ENCODE measurements around the gene SLC38A10. TPM values are rescaled to one million over a fixed set of nuclear protein-coding genes. Genes with fewer than 3 reads are reported as not detected.

SLC38A10 gene
- total and polyA plus RNA-seq, 2 of the 13 experiments (the other 11 are each of a cell fraction or from before 2014, with no cell fraction given) = 23.4 to 55.8 TPM

- peak; percentile 61; the same call in 1 of the 2 replicates for TF ChIP-seq HNF1B (CRISPR knock-in tag; IDR thresholded peaks at IDR 0.05)
- peak; percentile 10; the same call in 1 of the 2 replicates for TF ChIP-seq MIER2 (CRISPR knock-in tag; IDR thresholded peaks at IDR 0.05)
- no peak for TF ChIP-seq ZFP41 (CRISPR knock-in tag; IDR thresholded peaks at IDR 0.05; ENCODE audit: borderline replicate concordance)
- 0 out of 2 replicates have a peak, but pooled peaks have one; percentile 27 for TF ChIP-seq SSRP1 (CRISPR knock-in tag; IDR thresholded peaks at IDR 0.05)
- TF ChIP-seq KDM2A (CRISPR knock-in tag; IDR thresholded peaks at IDR 0.05; ENCODE audit: borderline replicate concordance, low read depth) = peak; percentile 66; the same call in 1 of the 2 replicates
- peak; percentile 66 for TF ChIP-seq AGO1 (IDR thresholded peaks at IDR 0.05; ENCODE audit: low read depth, low read length, poor library complexity, severe bottlenecking)
- peak; percentile 37; the same call in 1 of the 2 replicates for TF ChIP-seq ZNF12 (CRISPR knock-in tag; IDR thresholded peaks at IDR 0.05)
- no peak for TF ChIP-seq ZNF317 (CRISPR knock-in tag; IDR thresholded peaks at IDR 0.05)
- peak; percentile 90 for TF ChIP-seq XRCC5 (optimal IDR thresholded peaks at IDR 0.05; ENCODE audit: low read length)
- 0 out of 2 replicates have a peak, but pooled peaks have one; percentile 5 for TF ChIP-seq BHLHE40 (IDR thresholded peaks at IDR 0.05; ENCODE audit: low read length)
- TF ChIP-seq HNF4G (IDR thresholded peaks at IDR 0.05; ENCODE audit: borderline replicate concordance, low read depth, low read length) = no peak
- TF ChIP-seq HNF4G (CRISPR knock-in tag; IDR thresholded peaks at IDR 0.05; ENCODE audit: borderline replicate concordance, low read depth) = no peak
- TF ChIP-seq, protein P1, sequence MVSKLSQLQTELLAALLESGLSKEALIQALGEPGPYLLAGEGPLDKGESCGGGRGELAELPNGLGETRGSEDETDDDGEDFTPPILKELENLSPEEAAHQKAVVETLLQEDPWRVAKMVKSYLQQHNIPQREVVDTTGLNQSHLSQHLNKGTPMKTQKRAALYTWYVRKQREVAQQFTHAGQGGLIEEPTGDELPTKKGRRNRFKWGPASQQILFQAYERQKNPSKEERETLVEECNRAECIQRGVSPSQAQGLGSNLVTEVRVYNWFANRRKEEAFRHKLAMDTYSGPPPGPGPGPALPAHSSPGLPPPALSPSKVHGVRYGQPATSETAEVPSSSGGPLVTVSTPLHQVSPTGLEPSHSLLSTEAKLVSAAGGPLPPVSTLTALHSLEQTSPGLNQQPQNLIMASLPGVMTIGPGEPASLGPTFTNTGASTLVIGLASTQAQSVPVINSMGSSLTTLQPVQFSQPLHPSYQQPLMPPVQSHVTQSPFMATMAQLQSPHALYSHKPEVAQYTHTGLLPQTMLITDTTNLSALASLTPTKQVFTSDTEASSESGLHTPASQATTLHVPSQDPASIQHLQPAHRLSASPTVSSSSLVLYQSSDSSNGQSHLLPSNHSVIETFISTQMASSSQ (IDR thresholded peaks at IDR 0.05; ENCODE audit: low read depth) = no peak
- TF ChIP-seq, protein P1 (CRISPR knock-in tag; IDR thresholded peaks at IDR 0.05; ENCODE audit: borderline replicate concordance) = 0 out of 2 replicates have a peak, but pooled peaks have one; percentile 16
- TF ChIP-seq FOXK1 (CRISPR knock-in tag; IDR thresholded peaks at IDR 0.05; ENCODE audit: borderline replicate concordance, low read depth) = peak; percentile 71; the same call in 1 of the 2 replicates
- TF ChIP-seq HMGXB4 (CRISPR knock-in tag; IDR thresholded peaks at IDR 0.05; ENCODE audit: borderline replicate concordance in 1 of 2, low read depth in 1 of 2) = peak; percentile 64 to 69; a peak in 3 of 4 replicates
- TF ChIP-seq, protein P2, sequence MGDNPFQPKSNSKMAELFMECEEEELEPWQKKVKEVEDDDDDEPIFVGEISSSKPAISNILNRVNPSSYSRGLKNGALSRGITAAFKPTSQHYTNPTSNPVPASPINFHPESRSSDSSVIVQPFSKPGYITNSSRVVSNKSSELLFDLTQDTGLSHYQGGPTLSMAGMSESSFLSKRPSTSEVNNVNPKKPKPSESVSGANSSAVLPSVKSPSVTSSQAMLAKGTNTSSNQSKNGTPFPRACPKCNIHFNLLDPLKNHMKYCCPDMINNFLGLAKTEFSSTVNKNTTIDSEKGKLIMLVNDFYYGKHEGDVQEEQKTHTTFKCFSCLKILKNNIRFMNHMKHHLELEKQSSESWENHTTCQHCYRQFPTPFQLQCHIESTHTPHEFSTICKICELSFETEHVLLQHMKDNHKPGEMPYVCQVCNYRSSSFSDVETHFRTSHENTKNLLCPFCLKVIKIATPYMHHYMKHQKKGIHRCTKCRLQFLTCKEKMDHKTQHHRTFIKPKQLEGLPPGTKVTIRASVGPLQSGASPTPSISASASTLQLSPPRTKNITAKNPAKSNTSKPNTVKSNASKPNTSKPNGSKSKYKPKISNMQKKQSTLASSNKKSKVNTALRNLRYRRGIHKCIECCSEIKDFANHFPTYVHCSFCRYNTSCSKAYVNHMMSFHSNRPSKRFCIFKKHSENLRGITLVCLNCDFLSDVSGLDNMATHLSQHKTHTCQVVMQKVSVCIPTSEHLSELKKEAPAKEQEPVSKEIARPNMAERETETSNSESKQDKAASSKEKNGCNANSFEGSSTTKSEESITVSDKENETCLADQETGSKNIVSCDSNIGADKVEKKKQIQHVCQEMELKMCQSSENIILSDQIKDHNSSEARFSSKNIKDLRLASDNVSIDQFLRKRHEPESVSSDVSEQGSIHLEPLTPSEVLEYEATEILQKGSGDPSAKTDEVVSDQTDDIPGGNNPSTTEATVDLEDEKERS (CRISPR knock-in tag; IDR thresholded peaks at IDR 0.05) = no peak
Measured at GRCh38 chr17:81241648-81242420, 53.3 kb downstream of the SLC38A10 start (continued).

Data from HepG2 (cell line).